Epithelial cell of esophagus (primary cell): ENCODE measurements around the gene PARD3.
A peak's percentile ranks its signal among the peaks of the same experiment; 100 is the strongest.

Experiments used
- DNase-seq: peaks from one replicate; pipeline ENCODE4 v3.0.0; 2010; ENCODE audit warnings: low read depth
- H3K4me3 ChIP-seq: 2 replicates; pipeline ENCODE4 v1.5.1; 2011; ENCODE audit warnings: mild to moderate bottlenecking, low read length, control low read depth
- CTCF ChIP-seq: IDR thresholded peaks from 2 replicates; pipeline ENCODE4 v1.5.1; 2011; ENCODE audit warnings: low read depth, mild to moderate bottlenecking, low read length, control low read depth, inconsistent platforms; ENCODE audit not compliant: insufficient read depth; ENCODE audit errors: missing control alignments

PARD3 gene

DNA sequence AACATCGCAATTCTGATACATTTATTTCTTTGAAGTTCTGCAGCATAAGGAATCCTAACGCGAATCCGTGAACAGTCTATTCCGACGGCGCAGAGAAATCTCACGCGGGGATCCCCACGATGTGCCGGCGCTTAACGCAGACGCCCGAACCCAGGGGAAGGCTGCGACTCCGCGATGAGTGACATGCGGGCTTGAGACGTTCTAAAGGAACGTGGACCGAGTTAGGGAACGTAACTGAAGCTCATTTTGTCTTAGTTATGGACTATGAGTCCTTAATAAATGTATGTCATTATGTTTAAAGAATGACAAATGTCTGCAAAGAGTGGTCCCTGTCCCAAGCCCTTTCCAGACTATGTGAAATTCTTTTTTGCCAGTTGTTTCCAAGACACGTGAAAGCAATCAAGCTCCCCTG is 995 bp upstream of the PARD3 start:
- no peak for TF ChIP-seq CTCF
- peak; percentile 17 for DNase-seq
- H3K4me3 ChIP-seq, result peak overlapping the region; percentile 50

- DNase-seq, result no peak
- TF ChIP-seq CTCF, result no peak
- peak overlapping the region; percentile 79 for H3K4me3 ChIP-seq
Observed at GRCh38 chr10:34814913-34815184, 247 bp downstream of the PARD3 start.

- no peak for TF ChIP-seq CTCF
- DNase-seq, result peak; percentile 35
- H3K4me3 ChIP-seq, result peak overlapping the region; percentile 79
Observed at GRCh38 chr10:34814223-34814912, 728 bp downstream of the PARD3 start.

GRCh38 chr10:34813626-34814222 is 1.4 kb downstream of the PARD3 start:
- no peak for TF ChIP-seq CTCF
- peak; percentile 53 for DNase-seq
- H3K4me3 ChIP-seq, result peak overlapping the region; percentile 79

DNA sequence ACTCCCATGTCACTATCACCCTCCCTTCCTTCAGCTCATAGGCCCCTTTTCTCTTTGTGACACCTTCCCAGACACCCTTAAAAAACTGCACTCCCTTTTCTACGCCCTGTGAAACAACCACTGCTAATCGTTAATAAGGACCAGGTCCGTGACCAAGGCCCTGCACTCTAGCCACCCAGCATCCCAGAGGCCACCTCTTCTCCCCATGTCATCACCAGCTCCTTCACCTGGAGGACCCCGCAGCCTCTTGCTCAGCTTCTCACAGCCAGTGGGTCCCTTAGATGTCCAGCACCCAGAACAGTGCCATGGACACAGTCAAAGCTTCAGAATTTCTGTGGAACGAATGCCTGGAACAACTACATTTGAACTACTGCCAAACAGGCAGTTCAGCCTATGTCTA is 2.3 kb downstream of the PARD3 start:
- TF ChIP-seq CTCF, result no peak
- DNase-seq, result no peak

GRCh38 chr10:34811968-34812514 is 3.1 kb downstream of the PARD3 start:
- TF ChIP-seq CTCF, result no peak
- H3K4me3 ChIP-seq, result no peak overlapping the region
- no peak for DNase-seq

More for the DNA sequence above, 2.3 kb downstream of the PARD3 start:
- H3K4me3 ChIP-seq, result peak overlapping the region; percentile 79
